ENCODE results near the gene ASB9. TPM values are rescaled to one million over a fixed set of nuclear protein-coding genes. Genes with fewer than 3 reads are reported as not detected.
A peak's percentile ranks its signal among the peaks of the same experiment; 100 is the strongest.
"Not testable (repeated sequence)": the region's sequence is repeated elsewhere in the genome, so short reads cannot be mapped to it uniquely, and the experiment has no call there.

ASB9 gene
- total RNA-seq, 1 experiment from 2014 or later = 12.2 TPM

- peak; percentile 13 for DNase-seq (ENCODE audit: low read depth)
These were observed 26.9 kb downstream of the ASB9 start for GRCh38 chrX:15242899-15243555.

GRCh38 chrX:15241301-15241700 is 28.6 kb downstream of the ASB9 start:
- no peak for DNase-seq (ENCODE audit: low read depth)

GRCh38 chrX:15240414-15240813 is 29.5 kb downstream of the ASB9 start:
- no peak for DNase-seq (ENCODE audit: low read depth)

- no peak for DNase-seq (ENCODE audit: low read depth)
These were observed 33.7 kb downstream of the ASB9 start for GRCh38 chrX:15236146-15236545.

GRCh38 chrX:15235001-15235400 is 34.9 kb downstream of the ASB9 start:
- DNase-seq (ENCODE audit: low read depth) = no peak

GRCh38 chrX:15233416-15234015 is 36.4 kb downstream of the ASB9 start:
- peak; percentile 13 for DNase-seq (ENCODE audit: low read depth)

GRCh38 chrX:15224747-15225146 is 45.1 kb downstream of the ASB9 start:
- no peak for DNase-seq (ENCODE audit: low read depth)

- DNase-seq (ENCODE audit: low read depth) = no peak
These were observed 48.6 kb downstream of the ASB9 start for GRCh38 chrX:15221321-15221720.

GRCh38 chrX:15217161-15217560 is 52.7 kb downstream of the ASB9 start:
- no peak for DNase-seq (ENCODE audit: low read depth)

GRCh38 chrX:15216280-15216679 is 53.6 kb downstream of the ASB9 start:
- no peak for DNase-seq (ENCODE audit: low read depth)

GRCh38 chrX:15215366-15215765 is 54.5 kb downstream of the ASB9 start:
- DNase-seq (ENCODE audit: low read depth) = no peak

- no peak for DNase-seq (ENCODE audit: low read depth)
These were observed 55.3 kb downstream of the ASB9 start for GRCh38 chrX:15214588-15214987.

- no peak for DNase-seq (ENCODE audit: low read depth)
These were observed 60.8 kb downstream of the ASB9 start for GRCh38 chrX:15209096-15209495.

- DNase-seq (ENCODE audit: low read depth) = no peak
These were observed 61.9 kb downstream of the ASB9 start for GRCh38 chrX:15207994-15208393.

GRCh38 chrX:15207384-15207783 is 62.5 kb downstream of the ASB9 start:
- DNase-seq (ENCODE audit: low read depth) = peak; percentile 36

- no peak for DNase-seq (ENCODE audit: low read depth)
These were observed 63.6 kb downstream of the ASB9 start for GRCh38 chrX:15206306-15206705.

GRCh38 chrX:15204130-15204751 is 65.6 kb downstream of the ASB9 start:
- DNase-seq (ENCODE audit: low read depth) = no peak

GRCh38 chrX:15203694-15204093 is 66.2 kb downstream of the ASB9 start:
- DNase-seq (ENCODE audit: low read depth) = no peak

- peak; percentile 83 for DNase-seq (ENCODE audit: low read depth)
These were observed 67.3 kb downstream of the ASB9 start for GRCh38 chrX:15202454-15203177.

GRCh38 chrX:15200871-15201270 is 69.0 kb downstream of the ASB9 start:
- DNase-seq (ENCODE audit: low read depth) = no peak

- DNase-seq (ENCODE audit: low read depth) = not testable (repeated sequence)
These were observed 71.2 kb downstream of the ASB9 start for GRCh38 chrX:15198608-15199202.

GRCh38 chrX:15194146-15194545 is 75.7 kb downstream of the ASB9 start:
- no peak for DNase-seq (ENCODE audit: low read depth)

Measured in HT1080 (cell line).